HG03175 (cell line): ENCODE results near the gene OR10H4.
"Not testable (repeated sequence)": the region's sequence is repeated elsewhere in the genome, so short reads cannot be mapped to it uniquely, and the experiment has no call there.

ENCODE experiments used
- ATAC-seq: cut with Tn5 transposase; IDR thresholded peaks from one replicate; pipeline ENCODE4 v1.9.1; 2021; ENCODE audit warnings: mild to moderate bottlenecking, moderate library complexity; ENCODE audit not compliant: unreplicated experiment

Gene OR10H4

DNA sequence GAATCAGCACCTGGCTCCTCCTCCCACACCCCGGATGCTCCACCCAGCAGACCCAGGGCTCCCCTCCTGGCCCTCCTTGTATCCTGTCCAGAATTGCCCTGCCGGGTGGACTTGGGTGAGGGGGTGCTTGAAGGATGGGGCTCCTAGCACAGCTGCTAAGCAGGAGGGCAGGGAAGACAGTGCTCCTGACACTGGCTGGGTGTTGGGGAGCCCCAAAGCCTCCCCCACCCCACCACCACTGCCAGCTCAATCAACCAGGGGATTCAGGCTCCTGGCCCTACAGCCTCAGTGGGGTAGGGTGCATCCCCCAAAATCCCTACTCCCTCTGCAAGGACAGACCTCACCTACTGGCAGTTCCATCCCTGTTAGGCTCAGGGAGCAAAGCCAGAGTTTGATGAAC lies 11.9 kb upstream of the OR10H4 start:
- ATAC-seq = no peak

DNA sequence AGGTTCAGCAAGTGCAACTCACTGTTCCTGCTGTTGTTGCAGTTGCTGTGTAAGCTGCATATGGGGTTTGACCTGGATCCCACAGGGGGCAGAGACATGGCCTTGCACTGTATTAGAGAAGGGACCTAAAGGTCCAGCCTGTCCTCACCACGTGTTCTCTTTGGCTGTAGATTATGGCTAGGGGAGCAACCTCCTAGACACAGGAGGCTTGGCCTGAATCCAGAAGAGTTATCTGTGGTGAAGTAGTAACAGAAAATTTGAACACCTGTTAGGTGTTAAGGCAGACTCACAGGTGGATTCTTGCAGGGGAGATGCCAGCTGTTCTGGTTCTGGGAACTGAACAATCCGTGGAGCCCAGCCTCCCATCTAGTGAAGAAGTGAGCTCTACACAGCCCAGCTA lies 11.0 kb upstream of the OR10H4 start:
- ATAC-seq = no peak

GRCh38 chr19:15944401-15944800 lies 4.4 kb upstream of the OR10H4 start:
- ATAC-seq = no peak

DNA sequence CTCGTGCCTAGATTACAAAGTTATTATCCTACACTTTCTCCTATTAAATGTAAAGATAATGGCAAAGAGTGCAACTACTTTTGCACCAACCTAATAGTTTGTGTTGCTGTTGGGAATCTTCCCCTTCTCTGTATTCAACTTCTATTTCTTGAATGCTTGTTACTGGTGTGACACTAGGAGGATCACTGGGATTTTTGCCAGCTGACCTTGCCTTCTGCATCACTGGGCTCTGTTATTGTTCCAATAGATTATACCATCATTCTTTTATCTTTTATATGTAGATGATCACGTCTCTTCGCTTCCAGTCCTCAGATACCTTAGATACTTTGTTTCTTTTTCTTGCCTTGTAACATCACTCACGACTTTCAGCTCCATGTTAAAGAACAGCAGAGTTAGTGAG lies 3.5 kb upstream of the OR10H4 start:
- no peak for ATAC-seq

DNA sequence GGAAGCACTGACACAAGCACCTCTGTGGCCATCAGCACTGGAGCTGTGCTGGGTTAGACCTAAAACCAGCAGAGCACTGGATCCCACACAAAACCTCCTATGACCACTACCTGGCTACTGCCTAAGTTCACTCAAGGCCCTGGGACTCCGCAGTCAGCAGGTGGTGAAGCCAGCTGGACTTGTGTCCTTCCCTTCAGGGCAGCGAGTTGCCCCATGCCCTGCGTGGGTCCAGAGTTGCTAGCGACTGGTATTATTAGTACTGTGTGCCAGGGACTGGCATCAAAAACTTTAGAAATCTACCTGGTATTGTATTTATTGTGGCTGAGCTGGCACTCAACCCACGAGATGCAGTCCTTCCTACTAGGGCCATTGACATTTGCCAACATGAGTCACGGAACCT lies 6.0 kb downstream of the OR10H4 start:
- ATAC-seq = no peak

DNA sequence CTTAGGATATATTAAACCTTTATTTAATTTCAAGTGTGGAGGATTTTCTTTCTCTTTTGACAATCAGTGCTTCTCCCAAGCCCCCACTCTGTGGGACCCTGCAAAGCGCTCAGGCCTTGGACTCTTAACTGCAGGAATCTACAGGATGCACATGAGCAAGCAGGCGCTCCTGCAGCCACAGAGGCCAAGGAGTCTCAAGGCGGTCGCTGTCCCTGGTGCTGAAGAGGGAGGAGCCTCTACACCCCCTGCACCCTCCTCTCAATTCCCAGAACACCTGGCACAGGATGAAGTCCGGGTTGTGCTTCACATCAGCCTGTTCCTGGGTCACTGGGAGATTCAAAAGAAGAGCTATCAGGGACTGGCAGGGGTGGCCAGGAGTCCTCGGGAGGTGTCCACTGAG lies 13.5 kb downstream of the OR10H4 start:
- no peak for ATAC-seq

DNA sequence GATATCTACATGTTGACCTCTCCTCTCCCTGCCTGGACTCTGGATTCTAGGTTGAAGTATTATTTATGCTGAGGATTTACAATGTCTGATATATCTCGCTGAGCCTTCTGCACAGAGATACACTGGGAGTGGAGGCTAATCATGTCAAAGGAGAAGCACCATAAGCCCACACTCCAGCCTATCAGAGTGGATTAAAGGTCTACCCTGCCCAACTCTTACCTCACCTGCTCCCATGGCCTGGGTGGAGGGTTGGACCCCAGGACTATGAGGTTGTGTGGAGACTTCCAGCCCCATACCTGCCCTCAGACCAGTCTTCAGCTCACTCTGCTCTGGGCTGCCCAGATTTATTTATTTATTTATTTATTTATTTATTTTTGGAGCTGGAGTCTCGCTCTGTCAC lies 15.4 kb downstream of the OR10H4 start:
- ATAC-seq = no peak

DNA sequence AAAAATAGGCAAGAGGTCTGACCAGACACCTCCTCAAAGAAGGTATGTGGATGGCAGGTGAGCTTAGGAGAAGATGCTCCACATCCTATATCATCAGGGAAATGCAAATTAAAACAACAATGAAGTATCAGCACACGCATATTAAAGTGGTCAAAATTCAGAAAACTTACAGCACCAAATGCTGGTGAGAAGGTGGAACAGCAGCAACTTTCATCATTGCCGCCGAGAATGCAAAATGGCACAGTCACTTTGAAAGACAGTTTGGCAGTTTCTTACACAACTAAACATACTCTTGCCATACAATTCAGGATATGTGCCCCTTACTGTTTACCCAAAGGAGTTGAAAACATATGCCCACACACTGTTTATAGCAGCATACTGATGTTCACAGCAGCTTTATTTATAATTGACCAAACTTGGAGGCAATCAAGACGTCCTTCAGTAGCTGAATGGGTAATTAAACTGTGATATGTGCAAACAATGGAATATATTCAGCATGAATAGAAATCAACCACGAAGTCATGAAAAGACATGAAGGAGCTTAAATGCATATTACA lies 22.5 kb downstream of the OR10H4 start:
- no peak for ATAC-seq

GRCh38 chr19:15972043-15972442 lies 23.2 kb downstream of the OR10H4 start:
- not testable (repeated sequence) for ATAC-seq

DNA sequence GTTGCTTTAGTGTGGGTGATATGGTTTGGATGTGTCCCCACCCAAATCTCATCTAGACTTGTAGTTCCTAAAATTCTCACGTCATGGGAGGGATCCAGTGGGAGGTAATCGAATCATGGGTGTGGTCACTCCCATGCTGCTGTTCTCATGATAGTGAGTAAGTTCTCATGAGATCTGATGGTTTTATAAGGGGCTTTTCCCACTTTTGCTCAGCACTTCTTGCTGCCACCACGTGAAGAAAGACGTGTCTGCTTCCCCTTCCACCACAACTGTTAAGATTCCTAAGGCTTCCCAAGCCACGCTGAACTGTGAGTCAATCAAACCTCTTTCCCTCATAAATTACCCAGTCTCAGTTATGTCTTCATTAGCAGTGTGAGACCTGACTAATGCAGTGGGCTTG lies 26.0 kb downstream of the OR10H4 start:
- no peak for ATAC-seq

DNA sequence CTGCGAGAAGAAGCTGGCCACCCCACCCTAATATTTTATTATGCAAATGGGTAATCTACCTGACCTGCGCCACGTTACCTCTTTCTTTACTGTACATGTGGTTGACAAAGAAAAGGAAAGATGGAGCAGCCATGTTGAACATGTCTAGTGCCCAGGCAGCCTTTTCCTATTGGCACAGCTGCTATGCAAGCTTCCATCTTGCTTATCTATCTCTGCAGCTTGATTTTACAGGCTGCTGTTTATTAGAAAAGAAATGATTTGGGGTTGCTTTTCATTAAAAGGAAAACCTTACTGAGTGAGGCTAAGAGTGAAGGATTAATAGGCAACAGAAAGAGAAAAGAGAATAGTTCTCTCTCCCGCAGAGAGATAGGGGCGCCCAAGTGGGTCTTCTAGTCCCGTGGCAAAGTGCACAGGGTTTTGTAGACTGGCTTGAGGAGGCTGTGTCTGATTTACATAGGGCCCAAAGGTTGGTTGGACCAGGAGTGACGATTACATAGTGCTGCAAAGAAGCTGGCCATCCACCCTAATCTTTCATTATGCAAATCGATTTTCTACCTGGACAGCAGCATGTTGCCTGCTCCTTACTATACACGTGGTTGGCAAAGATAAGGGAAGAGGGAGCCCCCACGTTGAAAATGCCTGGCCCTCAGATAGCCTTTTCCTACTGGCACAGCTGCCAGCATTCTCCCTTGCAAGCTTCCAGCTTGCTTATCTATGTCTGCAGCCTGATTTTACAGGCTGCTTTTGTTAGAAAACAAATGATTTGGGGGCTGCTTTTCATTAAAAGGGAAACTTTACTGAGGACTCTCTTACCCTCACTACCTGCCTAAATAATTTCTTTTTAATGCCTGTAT lies 28.3 kb downstream of the OR10H4 start:
- no peak for ATAC-seq

DNA sequence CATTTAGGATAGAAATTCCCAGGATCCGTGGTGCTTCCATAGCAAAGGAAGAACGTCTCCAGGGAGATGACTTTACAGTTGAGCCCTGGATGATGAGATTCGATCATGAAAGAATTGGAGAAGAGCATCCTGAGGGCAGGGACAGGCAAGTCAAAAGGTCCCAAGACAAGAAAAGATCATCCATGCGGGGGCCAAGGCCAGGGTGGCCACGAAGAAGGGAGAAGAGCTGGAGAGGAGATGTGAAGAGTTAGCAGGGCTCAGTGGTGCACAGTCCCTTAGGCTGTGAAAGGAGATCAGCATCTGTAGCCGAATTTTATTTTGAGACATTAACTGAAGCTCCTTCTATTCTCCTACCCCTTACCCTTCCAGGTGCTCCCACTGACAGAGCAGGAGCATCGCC lies 28.9 kb downstream of the OR10H4 start:
- no peak for ATAC-seq

DNA sequence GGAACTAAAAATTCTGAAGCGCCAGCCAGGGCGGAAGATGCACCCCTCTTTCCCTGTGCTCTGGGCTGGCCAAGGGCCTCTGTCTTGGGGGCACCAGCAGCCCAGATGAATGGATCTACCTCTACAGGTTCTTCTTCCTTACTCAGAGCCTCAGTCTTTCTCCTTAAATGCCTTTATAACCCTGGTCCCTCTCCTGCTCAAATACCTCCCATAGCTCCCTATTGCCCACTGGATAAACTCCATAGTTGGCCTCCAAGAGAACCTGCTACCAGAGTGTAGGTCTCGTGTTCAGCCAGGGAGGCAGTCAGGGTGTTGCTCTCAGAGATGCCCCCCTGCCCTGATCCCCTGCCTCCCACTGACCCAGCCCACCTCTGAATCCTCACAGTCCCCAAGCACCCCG lies 30.5 kb downstream of the OR10H4 start:
- no peak for ATAC-seq

GRCh38 chr19:15985831-15986230 lies 37.0 kb downstream of the OR10H4 start:
- ATAC-seq = not testable (repeated sequence)

- no peak for ATAC-seq
Observed at GRCh38 chr19:15986701-15987100, 37.9 kb downstream of the OR10H4 start.

DNA sequence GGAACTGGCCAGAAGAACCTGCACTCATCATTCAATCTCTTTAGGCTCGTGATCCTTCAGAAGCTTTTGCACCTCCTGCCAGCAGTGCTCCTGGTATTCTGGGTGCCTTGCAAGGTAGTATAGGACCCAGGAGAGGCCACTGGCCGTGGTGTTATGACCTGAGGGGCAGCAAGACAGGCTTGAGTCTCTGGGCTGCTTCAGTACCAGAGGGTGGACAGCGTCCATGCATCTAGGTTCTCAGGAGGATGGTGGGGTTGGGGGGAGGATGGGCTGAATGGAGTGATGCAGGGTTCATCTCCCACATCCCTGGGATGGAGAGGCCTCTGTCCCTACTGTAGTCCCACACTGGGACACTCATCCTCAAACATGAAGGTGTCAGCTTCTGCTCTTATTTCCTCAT lies 41.1 kb downstream of the OR10H4 start:
- ATAC-seq = no peak

- ATAC-seq = no peak
Observed at GRCh38 chr19:15991602-15992001, 42.8 kb downstream of the OR10H4 start.

DNA sequence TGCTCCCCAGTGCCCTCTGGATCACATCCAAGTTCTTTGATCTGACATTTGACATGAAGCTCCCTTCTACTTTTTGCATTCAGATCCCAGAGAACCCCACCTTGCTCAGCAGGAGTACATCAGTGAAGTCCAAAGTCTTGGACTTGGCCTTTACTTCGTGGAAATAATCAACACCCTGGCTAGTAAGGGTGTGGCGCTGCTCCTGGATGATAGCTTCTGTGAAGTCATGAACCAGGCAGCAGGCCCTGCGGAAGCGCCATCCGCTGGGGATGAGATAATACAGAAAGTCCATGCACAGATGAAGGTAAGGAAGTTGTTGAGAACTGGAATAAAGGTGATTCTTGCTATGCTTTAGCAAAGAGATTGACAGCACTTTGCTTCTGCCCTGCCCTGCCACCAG lies 43.2 kb downstream of the OR10H4 start:
- ATAC-seq = no peak

DNA sequence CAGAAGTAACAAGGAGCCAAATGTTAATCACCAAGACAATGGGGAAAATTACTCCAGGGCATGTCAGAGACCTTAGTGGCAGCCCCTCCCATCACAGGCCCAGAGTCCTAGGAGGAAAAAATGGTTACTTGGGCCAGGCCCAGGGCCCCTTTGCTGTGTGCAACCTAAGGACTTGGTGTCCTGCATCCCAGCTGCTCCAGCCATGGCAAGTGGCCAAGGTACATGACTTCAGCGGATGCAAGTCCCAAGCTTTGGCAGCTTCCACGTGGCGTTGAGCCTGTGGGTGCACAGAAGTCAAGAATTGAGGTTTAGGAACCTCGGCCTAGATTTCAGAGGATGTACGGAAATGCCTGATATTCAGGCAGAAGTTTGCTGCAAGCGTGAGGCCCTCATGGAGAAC lies 46.7 kb downstream of the OR10H4 start:
- no peak for ATAC-seq

DNA sequence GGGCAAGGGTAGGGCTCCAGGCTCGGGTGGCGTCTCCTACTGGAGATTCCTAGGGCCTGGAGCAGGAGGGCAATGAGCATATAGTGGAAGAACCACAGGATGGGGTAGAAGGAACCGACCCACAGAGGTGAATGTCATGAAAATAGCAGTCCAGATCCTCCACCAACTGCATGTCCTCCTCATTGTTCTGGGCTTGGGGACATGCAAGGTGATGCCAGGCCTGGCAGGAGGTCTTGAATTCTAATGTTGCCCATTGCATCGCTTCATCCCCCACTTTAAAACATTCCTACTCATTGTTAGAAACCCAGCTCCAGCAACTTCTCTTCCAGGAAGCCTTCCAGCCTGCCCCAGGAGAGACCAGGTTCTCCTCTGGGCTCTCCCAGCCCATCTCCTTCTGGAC lies 49.4 kb downstream of the OR10H4 start:
- ATAC-seq = no peak
